Spleen (tissue), 7 donors: ENCODE data around the gene CNN2.

Experiments used
- CTCF ChIP-seq, 11 experiments: fragments of 200-600 bp in 7 of 11; fragments of 450-650 bp in 4 of 11; sonication (generic) in 4 of 11; IDR thresholded peaks in 8 of 11; conservative IDR thresholded peaks in 3 of 11; 1 replicate in 7 of 11; 2 replicates in 4 of 11; pipeline versions ENCODE4 v1.4.0 to v1.8.0; 2016 to 2021; ENCODE audit warnings: antibody characterized with exemption in 11 of 11, inconsistent platforms in 4 of 11, mild to moderate bottlenecking in 1 of 11
- POLR2A ChIP-seq, 3 donors: fragments of 450-650 bp; IDR thresholded peaks; one replicate each; pipeline ENCODE4 v1.5.1; 2017; ENCODE audit warnings: antibody characterized with exemption in 3 of 3, mild to moderate bottlenecking in 1 of 3
- POLR2AphosphoS5 ChIP-seq, 3 donors: sonication (generic); formaldehyde crosslinking; IDR thresholded peaks; one replicate each; pipeline ENCODE4 v1.5.1; 2017; ENCODE audit warnings: antibody characterized with exemption in 3 of 3
- donor health status: DM: no; HTN: no; CAD: no; lungs with moderate emphysema.
- donor health status: DM: no; HTN: no; CAD: no.
- donor health status: DM: no; HTN: no; CAD: no.

GRCh38 chr19:1001538-1002166, 24.8 kb upstream of the CNN2 start:
- TF ChIP-seq CTCF (IDR thresholded peaks at IDR 0.05 in 8 of 11, conservative IDR thresholded peaks at IDR 0.05 in 3 of 11) (peak; percentile 78 to 96 (median 91)), POLR2A (IDR thresholded peaks at IDR 0.05) (no peak), POLR2AphosphoS5 (IDR thresholded peaks at IDR 0.05) (peak in 2 of 3 donors; percentile 33 to 69)
